Heart right ventricle (tissue), 16 donors: ENCODE data around the gene ST3GAL2. TPM values are rescaled to one million over a fixed set of nuclear protein-coding genes. Genes with fewer than 3 reads are reported as not detected.
A peak's percentile ranks its signal among the peaks of the same experiment; 100 is the strongest.
"Not testable (repeated sequence)": the region's sequence is repeated elsewhere in the genome, so short reads cannot be mapped to it uniquely, and the experiment has no call there.

ENCODE experiments used
- ATAC-seq, 8 donors: fragments of 200-7000 bp; cut with Tn5 transposase; one replicate each; pipeline ENCODE4 v1.9.1; 2020; ENCODE audit warnings: mild to moderate bottlenecking in 8 of 8, moderate library complexity in 8 of 8, moderate number of reproducible peaks in 1 of 8
- DNase-seq, 2 donors: peaks; one replicate each; pipeline ENCODE4 v3.0.0-alpha.2; 2020
- H3K27ac ChIP-seq, 10 donors: fragments of 200-600 bp; sonication (generic) in 2 of 10; one replicate each; pipeline versions ENCODE4 v1.5.0 to v1.8.0; 2020 to 2022; ENCODE audit warnings: mild to moderate bottlenecking in 3 of 10
- H3K27me3 ChIP-seq, 7 donors: fragments of 200-600 bp; one replicate each; pipeline ENCODE4 v1.8.0; 2021 to 2022; ENCODE audit warnings: mild to moderate bottlenecking in 2 of 7
- H3K36me3 ChIP-seq, 9 donors: fragments of 200-600 bp; sonication (generic) in 1 of 9; one replicate each; pipeline versions ENCODE4 v1.5.0 to v1.8.0; 2020 to 2022; ENCODE audit warnings: mild to moderate bottlenecking in 2 of 9
- H3K4me1 ChIP-seq, 9 donors: fragments of 200-600 bp; sonication (generic) in 1 of 9; one replicate each; pipeline versions ENCODE4 v1.5.0 to v1.8.0; 2020 to 2022; ENCODE audit warnings: mild to moderate bottlenecking in 4 of 9
- H3K4me3 ChIP-seq, 10 donors: fragments of 200-600 bp; sonication (generic) in 2 of 10; one replicate each; pipeline versions ENCODE4 v1.5.0 to v1.8.0; 2020 to 2022; ENCODE audit warnings: mild to moderate bottlenecking in 7 of 10, moderate library complexity in 2 of 10
- H3K9me3 ChIP-seq, 11 donors: fragments of 200-600 bp in 10 of 11; sonication (generic) in 2 of 11; one replicate each; pipeline versions ENCODE4 v1.5.0 to v1.8.0; 2013 to 2022; ENCODE audit warnings: mild to moderate bottlenecking in 2 of 11, control low read depth in 1 of 11, moderate library complexity in 1 of 11
- WGBS, 2 donors: extraction: QIAGEN DNeasy Blood & Tissue Kit; methylation state at CpG; one replicate each; pipeline ENCODE4 v1.1.7; 2013; ENCODE audit warnings: inconsistent platforms in 1 of 2; 5-methylcytosine and 5-hydroxymethylcytosine counted together
- intact Hi-C, 10 donors: fragments of 100-400 bp; cut with DNase I; formaldehyde crosslinking; loops; one replicate each; pipeline versions ENCODE4 v1.11.1 to v1.14.2; 2022
- polyA plus RNA-seq, 2 donors: library from polyadenylated mRNA; stranded (reverse); fragments of 200-250 nt; gene quantifications; one replicate each; pipeline ENCODE4 v1.2.3, GENCODE V29; 2013
- total RNA-seq, 10 donors: library from RNA; stranded (reverse); fragmentation: NEBNext Ultra II Directional in 3 of 10; extraction: Animal tissue kit (Norgen Biotek cat#: 25700) in 3 of 10; gene quantifications; one replicate each; pipeline versions ENCODE4 v1.2.1 to v1.2.4, GENCODE V29; 2021 to 2023
- TF ChIP-seq, protein P1 (sequence below), 9 donors: fragments of 200-600 bp; sonication (generic) in 2 of 9; IDR thresholded peaks; one replicate each; pipeline versions ENCODE4 v1.5.0 to v1.8.0; 2021 to 2022; ENCODE audit warnings: antibody characterized with exemption in 9 of 9, mild to moderate bottlenecking in 5 of 9, moderate library complexity in 1 of 9
- donor health status: Arrhythmogenic right ventricular cardiomyopathy.
- donor health status: ischemic (EF 13 %, LVEDD 7.1; RV severe dilation, severe dysfunction).
- donor health status: healthy with polysubstance abuse.
- donor health status: DM: no; HTN: yes; CAD: no.
- donor health status: DM: no; HTN: no; CAD: no.
- donor health status: ischemic (EF 25% LVEDD 6.9; RV normal size, moderate dysfunction).
- donor health status: ischemic (EF 25% LVEDD 5.7; RV mildly dilated, moderate dysfunction).
- donor health status: healthy.
- donor health status: DM: yes; HTN: yes; CAD: no.
- donor health status: Ischemic cardiomyopathy.
- donor health status: ischemic (EF 35%, LVEDD 5.7; RV mildly dilated, moderate dysfunction).
- donor health status: nonischemic (EF 11% LVEDD 7.7; RV severe dilation, severe dysfunction).
- donor health status: DM: yes; HTN: yes; CAD: no.
- donor health status: PGD.
- donor health status: ischemic (EF 29% LVEDD 5.4; RV normal size, mild dysfunction).
- donor health status: nonischemic (EF 23%, LVEDD 6.1; RV moderate dilation, normal function).

ST3GAL2 gene
- total and polyA plus RNA-seq, 12 donors = 8.0 to 37.1 (median 19.0) TPM

DNA sequence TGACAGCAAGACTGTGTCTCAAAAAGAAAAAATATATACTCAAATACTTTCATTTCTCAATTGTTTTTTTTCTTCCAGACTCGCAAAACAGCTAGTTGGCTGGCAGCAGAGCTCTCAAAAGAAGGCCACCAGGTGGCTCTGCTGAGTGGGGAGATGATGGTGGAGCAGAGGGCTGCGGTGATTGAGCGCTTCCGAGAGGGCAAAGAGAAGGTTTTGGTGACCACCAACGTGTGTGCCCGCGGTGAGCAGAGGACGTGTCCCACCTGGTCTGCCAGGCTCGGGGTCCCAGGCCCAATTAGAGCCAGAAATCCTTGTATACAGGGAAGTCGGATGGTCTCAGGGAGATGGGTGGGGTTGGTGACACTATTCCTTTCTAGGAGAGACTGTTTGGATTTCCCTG is 68.8 kb downstream of the ST3GAL2 start:
- ATAC-seq = peak; percentile 57 to 82 (median 72)

DNA sequence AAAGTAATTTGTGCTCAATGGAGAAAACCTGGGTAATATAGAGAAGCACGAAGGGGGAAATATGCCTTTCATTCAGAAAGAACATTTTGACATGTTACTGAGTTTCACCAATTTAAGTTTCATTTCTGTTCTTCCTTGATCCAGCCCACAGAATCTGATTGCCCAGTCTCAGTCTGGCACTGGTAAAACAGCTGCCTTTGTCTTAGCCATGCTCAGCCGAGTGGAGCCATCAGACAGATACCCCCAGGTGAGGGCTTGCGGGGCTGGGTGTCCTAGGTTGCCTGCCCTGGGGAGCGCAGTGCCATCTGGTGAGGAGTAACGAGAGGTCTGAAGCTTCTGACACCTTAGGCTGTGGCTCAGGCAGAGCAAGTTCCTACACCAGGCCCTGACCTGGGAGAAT is 74.5 kb downstream of the ST3GAL2 start:
- no peak for ATAC-seq
- Histone ChIP-seq H3K36me3 (peaks cover 0 to 100% (median 82%) of the 10 kb centered on the region in 9 donors), H3K4me3 (no peak overlapping the region), H3K4me1 (no peaks in the 10 kb centered on the region), H3K27me3 (no peaks in the 10 kb centered on the region), H3K27ac (no peak overlapping the region), H3K9me3 (no peaks in the 10 kb centered on the region)
- DNase-seq = no peak
- TF ChIP-seq, protein P1, sequence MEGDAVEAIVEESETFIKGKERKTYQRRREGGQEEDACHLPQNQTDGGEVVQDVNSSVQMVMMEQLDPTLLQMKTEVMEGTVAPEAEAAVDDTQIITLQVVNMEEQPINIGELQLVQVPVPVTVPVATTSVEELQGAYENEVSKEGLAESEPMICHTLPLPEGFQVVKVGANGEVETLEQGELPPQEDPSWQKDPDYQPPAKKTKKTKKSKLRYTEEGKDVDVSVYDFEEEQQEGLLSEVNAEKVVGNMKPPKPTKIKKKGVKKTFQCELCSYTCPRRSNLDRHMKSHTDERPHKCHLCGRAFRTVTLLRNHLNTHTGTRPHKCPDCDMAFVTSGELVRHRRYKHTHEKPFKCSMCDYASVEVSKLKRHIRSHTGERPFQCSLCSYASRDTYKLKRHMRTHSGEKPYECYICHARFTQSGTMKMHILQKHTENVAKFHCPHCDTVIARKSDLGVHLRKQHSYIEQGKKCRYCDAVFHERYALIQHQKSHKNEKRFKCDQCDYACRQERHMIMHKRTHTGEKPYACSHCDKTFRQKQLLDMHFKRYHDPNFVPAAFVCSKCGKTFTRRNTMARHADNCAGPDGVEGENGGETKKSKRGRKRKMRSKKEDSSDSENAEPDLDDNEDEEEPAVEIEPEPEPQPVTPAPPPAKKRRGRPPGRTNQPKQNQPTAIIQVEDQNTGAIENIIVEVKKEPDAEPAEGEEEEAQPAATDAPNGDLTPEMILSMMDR (IDR thresholded peaks at IDR 0.05) = no peak
- intact Hi-C loops = loop anchor here in 5 of 10 donors (10.0 kb wide), 3 partner anchors 130 to 290 kb away; no protein-coding TSS in a partner anchor
- WGBS, 2 donors = 93 to 95% methylated on average over 5 of the region's 5 CpGs

More for the DNA sequence above, 68.8 kb downstream of the ST3GAL2 start:
- peak; percentile 21 to 30 for DNase-seq
- 34 to 45% methylated on average over 10 of the region's 10 CpGs for WGBS, 2 donors
- H3K4me3 ChIP-seq, H3K4me1 ChIP-seq, H3K9me3 ChIP-seq, H3K27me3 ChIP-seq: not testable (repeated sequence)
- TF ChIP-seq, protein P1 (IDR thresholded peaks at IDR 0.05) = peak; percentile 31 to 77 (median 68)
- H3K36me3 ChIP-seq = peaks cover 0 to 98% (median 58%) of the 10 kb centered on the region in 9 donors
- peak overlapping the region in 1 of 10 donors; percentile 1 for H3K27ac ChIP-seq
- intact Hi-C loops = loop anchor here in 6 of 10 donors (5.0 to 10.0 kb wide), 5 partner anchors 95 to 285 kb away; partner anchors contain the start of genes COG4 (in 2 of the 6) and SF3B3 (in 2 of the 6)

DNA sequence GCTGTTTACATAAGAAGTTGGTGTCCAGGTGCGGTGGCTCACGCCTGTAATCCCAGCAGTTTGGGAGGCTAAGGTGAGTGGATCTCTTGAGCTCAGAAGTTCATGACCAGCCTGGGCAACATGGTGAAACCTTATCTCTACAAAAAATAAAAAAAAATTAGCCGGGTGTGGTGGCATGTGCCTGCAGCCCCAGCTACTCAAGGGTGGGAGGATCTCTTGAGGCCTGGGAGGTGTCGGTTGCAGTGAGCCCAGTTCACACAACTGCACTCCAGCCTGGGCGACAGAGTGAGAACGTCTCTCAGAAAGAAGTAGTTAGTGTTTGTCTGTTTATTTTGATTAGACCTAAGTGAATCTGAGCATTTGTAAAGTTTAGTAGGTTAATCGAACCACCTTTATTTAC is 79.3 kb downstream of the ST3GAL2 start:
- DNase-seq = no peak
- Histone ChIP-seq H3K9me3 (no peaks in the 10 kb centered on the region), H3K27ac (no peak overlapping the region), H3K36me3 (peaks cover 8 to 100% (median 86%) of the 10 kb centered on the region in 9 donors), H3K27me3 (no peaks in the 10 kb centered on the region), H3K4me3 (no peak overlapping the region), H3K4me1 (no peaks in the 10 kb centered on the region)
- TF ChIP-seq, protein P1 (IDR thresholded peaks at IDR 0.05) = no peak
- WGBS, 2 donors = 88 to 91% methylated on average over 7 of the region's 7 CpGs
- no peak for ATAC-seq
- intact Hi-C loops = loop anchor here in 1 of 10 donors (10.0 kb wide), 1 partner anchor 295 kb away; no protein-coding TSS in a partner anchor

DNA sequence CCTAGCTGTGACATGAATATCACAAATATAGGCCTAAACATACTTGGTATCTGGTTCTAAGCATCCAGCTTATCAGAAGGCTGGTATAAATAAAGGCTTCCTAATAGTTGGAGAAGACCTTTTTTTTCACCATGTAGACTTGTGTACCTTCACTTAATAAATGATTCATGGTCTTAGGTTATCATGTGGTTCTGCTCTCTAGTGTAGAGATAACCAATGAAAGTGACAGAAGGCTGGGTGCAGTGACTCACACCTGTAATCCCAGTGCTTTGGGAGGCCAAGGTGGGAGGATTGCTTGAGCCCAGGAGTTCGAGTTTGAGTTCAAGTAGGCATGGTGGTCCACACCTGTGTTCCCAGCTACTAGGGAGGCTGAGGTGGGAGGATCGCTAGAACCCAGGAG is 89.1 kb downstream of the ST3GAL2 start:
- peaks cover 0 to 57% (median 15%) of the 10 kb centered on the region in 9 donors for H3K36me3 ChIP-seq

More for the DNA sequence above, 89.1 kb downstream of the ST3GAL2 start:
- no peak overlapping the region for H3K4me3 ChIP-seq
- intact Hi-C loops = loop anchor here in 3 of 10 donors (5.0 to 10.0 kb wide), 2 partner anchors 52 to 305 kb away; partner anchors contain the start of gene DDX19B (in 2 of the 3)
- WGBS, 2 donors = 88 to 89% methylated on average over 2 of the region's 2 CpGs
- peak overlapping the region in 1 of 10 donors; percentile 15 for H3K27ac ChIP-seq
- peaks cover 2 to 40% (median 36%) of the 10 kb centered on the region in 9 donors for H3K4me1 ChIP-seq
- no peak for ATAC-seq
- no peaks in the 10 kb centered on the region for H3K9me3 ChIP-seq
- no peaks in the 10 kb centered on the region for H3K27me3 ChIP-seq
- TF ChIP-seq, protein P1 (IDR thresholded peaks at IDR 0.05) = no peak
- DNase-seq = no peak
